ENCODE data around the gene IRF6.

- TF ChIP-seq POLR2AphosphoS5 (IDR thresholded peaks at IDR 0.05; ENCODE audit: low read depth, low read length) (no peak), POLR2A (IDR thresholded peaks at IDR 0.05; ENCODE audit: low read depth, low read length) (no peak)
Observed at GRCh38 chr1:209775678-209776077, 30.3 kb downstream of the IRF6 start.
